MCF 10A (cell line): Measurements from ENCODE around the gene WWC1. TPM values are rescaled to one million over a fixed set of nuclear protein-coding genes. Genes with fewer than 3 reads are reported as not detected.
A peak's percentile ranks its signal among the peaks of the same experiment; 100 is the strongest.
"Not testable (repeated sequence)": the region's sequence is repeated elsewhere in the genome, so short reads cannot be mapped to it uniquely, and the experiment has no call there.

Source experiments
- BruUV-seq: library from RNA; stranded (reverse); fragments of 400-500 nt; replicated peaks from 2 replicates; lab custom pipeline; 2021; lab: Mats Ljungman, UMichigan
- CTCF ChIA-PET: fragments of 300-600 bp; sonication (Branson Sonifier 250); formaldehyde crosslinking; extraction: SDS; loops from one replicate; lab custom pipeline; 2021; ENCODE audit warnings: antibody characterized with exemption, inconsistent platforms; lab: Yijun Ruan, JAX
- POLR2A ChIA-PET: fragments of 300-600, 350-650 bp; sonication (Branson Sonifier 250); formaldehyde crosslinking; extraction: SDS; loops from one replicate; lab custom pipeline; 2020; ENCODE audit warnings: antibody characterized with exemption, inconsistent platforms; lab: Yijun Ruan, JAX
- DNase-seq: peaks from one replicate; pipeline ENCODE4 v3.0.0-alpha.2; 2018; ENCODE audit not compliant: unreplicated experiment
- H3K27ac Mint-ChIP-seq: one replicate; pipeline ENCODE4 v1.8.0; 2022; ENCODE audit warnings: mild to moderate bottlenecking, low read depth, mixed read lengths; ENCODE audit not compliant: unreplicated experiment
- H3K27me3 Mint-ChIP-seq: one replicate; pipeline ENCODE4 v1.8.0; 2022; ENCODE audit warnings: mixed read lengths; ENCODE audit not compliant: insufficient read depth, unreplicated experiment
- H3K36me3 Mint-ChIP-seq: one replicate; pipeline ENCODE4 v1.8.0; 2022; ENCODE audit warnings: mild to moderate bottlenecking, moderate library complexity, mixed read lengths; ENCODE audit not compliant: insufficient read depth, unreplicated experiment
- H3K4me1 Mint-ChIP-seq: one replicate; pipeline ENCODE4 v1.8.0; 2022; ENCODE audit warnings: mixed read lengths; ENCODE audit not compliant: insufficient read depth, unreplicated experiment
- H3K4me3 Mint-ChIP-seq: one replicate; pipeline ENCODE4 v1.8.0; 2022; ENCODE audit warnings: mild to moderate bottlenecking, moderate library complexity, mixed read lengths; ENCODE audit not compliant: unreplicated experiment
- H3K9me3 Mint-ChIP-seq: one replicate; pipeline ENCODE4 v1.8.0; 2022; ENCODE audit warnings: mixed read lengths; ENCODE audit not compliant: unreplicated experiment
- CTCF ChIP-seq: fragments of 200-600 bp; IDR thresholded peaks from one replicate; pipeline ENCODE4 v1.8.0; 2022; ENCODE audit warnings: antibody characterized with exemption, mild to moderate bottlenecking; ENCODE audit not compliant: unreplicated experiment
- intact Hi-C: fragments of 100-400 bp; cut with micrococcal nuclease; formaldehyde crosslinking; loops from 2 replicates; pipeline ENCODE4 v1.14.1; 2022
- total RNA-seq: library from RNA; stranded (reverse); gene quantifications from 2 replicates; pipeline ENCODE4 v1.2.3, GENCODE V29; 2022

The WWC1 gene
- total RNA-seq, 1 experiment from 2014 or later: 47.0 TPM

GRCh38 chr5:168286386-168286785 is 5.1 kb upstream of the WWC1 start:
- peaks cover 9% of the 10 kb centered on the region for H3K9me3 Mint-ChIP-seq
- H3K36me3 Mint-ChIP-seq: no peaks in the 10 kb centered on the region
- POLR2A ChIA-PET: interaction anchor here (0.7 to 1.8 kb wide), 5 partner anchors 12 to 200 kb away, joined by 3 to 5 read pairs (median 4); partner anchors contain the start of gene RARS1
- H3K27me3 Mint-ChIP-seq: no peaks in the 10 kb centered on the region
- TF ChIP-seq CTCF: no peak
- intact Hi-C loops: loop anchor here (5.0 kb wide), 1 partner anchor 1066 kb away; no protein-coding TSS in a partner anchor
- BruUV-seq: no TSS peak
- peaks cover 33% of the 10 kb centered on the region for H3K4me1 Mint-ChIP-seq
- CTCF ChIA-PET: interaction anchor here (0.6 to 4.6 kb wide), 6 partner anchors 11 to 753 kb away, joined by 3 to 20 read pairs (median 3); no protein-coding TSS in a partner anchor
- no peak overlapping the region for H3K27ac Mint-ChIP-seq
- no peak for DNase-seq
- H3K4me3 Mint-ChIP-seq: no peak overlapping the region

- not testable (repeated sequence) for DNase-seq, H3K27ac Mint-ChIP-seq, H3K9me3 Mint-ChIP-seq, H3K27me3 Mint-ChIP-seq, BruUV-seq, H3K36me3 Mint-ChIP-seq, H3K4me3 Mint-ChIP-seq
- CTCF ChIA-PET: interaction anchor here (1.1 to 4.6 kb wide), 4 partner anchors 14 to 136 kb away, joined by 3 to 20 read pairs (median 3); no protein-coding TSS in a partner anchor
- intact Hi-C loops: loop anchor here (5.0 kb wide), 1 partner anchor 1065 kb away; no protein-coding TSS in a partner anchor
- POLR2A ChIA-PET: interaction anchor here (0.7 to 1.1 kb wide), 4 partner anchors 33 to 199 kb away, joined by 3 to 5 read pairs (median 4); partner anchors contain the start of gene RARS1
- H3K4me1 Mint-ChIP-seq: peaks cover 32% of the 10 kb centered on the region
Measured at GRCh38 chr5:168286863-168287262, 4.6 kb upstream of the WWC1 start.

GRCh38 chr5:168287362-168287761 is 4.1 kb upstream of the WWC1 start:
- CTCF ChIA-PET: interaction anchor here (4.6 kb wide), 1 partner anchor 18 kb away, joined by 20 read pairs; no protein-coding TSS in a partner anchor
- no peak for TF ChIP-seq CTCF
- no TSS peak for BruUV-seq
- Mint-ChIP-seq H3K4me1 (peaks cover 27% of the 10 kb centered on the region), H3K27ac (no peak overlapping the region), H3K9me3 (peaks cover 9% of the 10 kb centered on the region), H3K36me3 (no peaks in the 10 kb centered on the region), H3K27me3 (no peaks in the 10 kb centered on the region), H3K4me3 (no peak overlapping the region)
- intact Hi-C loops: loop anchor here (5.0 kb wide), 1 partner anchor 1065 kb away; no protein-coding TSS in a partner anchor
- DNase-seq: no peak
- POLR2A ChIA-PET: interaction anchor here (1.1 kb wide), 1 partner anchor 144 kb away, joined by 5 read pairs; no protein-coding TSS in a partner anchor

GRCh38 chr5:168288349-168289245 is 2.8 kb upstream of the WWC1 start:
- BruUV-seq: TSS peak; percentile 52
- intact Hi-C loops: loop anchor here (5.0 kb wide), 1 partner anchor 1064 kb away; no protein-coding TSS in a partner anchor
- Mint-ChIP-seq H3K4me1 (peaks cover 37% of the 10 kb centered on the region), H3K9me3 (peaks cover 9% of the 10 kb centered on the region), H3K36me3 (no peaks in the 10 kb centered on the region), H3K27ac (peak overlapping the region; percentile 72), H3K27me3 (no peaks in the 10 kb centered on the region), H3K4me3 (peak overlapping the region; percentile 69)
- ChIA-PET CTCF (interaction anchor here (0.6 to 4.7 kb wide), 10 partner anchors 10 to 1186 kb away, joined by 3 to 37 read pairs (median 4); no protein-coding TSS in a partner anchor), POLR2A (interaction anchor here (1.3 to 6.6 kb wide), 4 partner anchors 13 to 76 kb away, joined by 3 to 44 read pairs (median 14); no protein-coding TSS in a partner anchor)
- no peak for TF ChIP-seq CTCF
- DNase-seq: peak; percentile 83
